Naive B cell (primary cell): ENCODE results near the gene IFNA1. TPM values are rescaled to one million over a fixed set of nuclear protein-coding genes. Genes with fewer than 3 reads are reported as not detected.
A peak's percentile ranks its signal among the peaks of the same experiment; 100 is the strongest.

Experiments
- ATAC-seq, 2 donors: fragments of 150-1000 bp; cut with Tn5 transposase; 2 replicates each; pipeline ENCODE4 v1.10.0; 2021; ENCODE audit warnings: low read depth in 2 of 2, mild to moderate bottlenecking in 2 of 2, moderate library complexity in 2 of 2
- DNase-seq: peaks from one replicate; pipeline ENCODE4 v3.0.0; 2022
- H3K27ac Mint-ChIP-seq, 6 donors: one replicate each; pipeline ENCODE4 v1.8.0; 2020 to 2022; ENCODE audit warnings: mild to moderate bottlenecking in 6 of 6, mixed read lengths in 6 of 6, moderate library complexity in 5 of 6, inconsistent platforms in 2 of 6
- H3K27me3 Mint-ChIP-seq, 3 donors: one replicate each; pipeline ENCODE4 v1.8.0; 2021 to 2022; ENCODE audit warnings: mixed read lengths in 3 of 3, mild to moderate bottlenecking in 1 of 3
- H3K36me3 Mint-ChIP-seq, 2 donors: one replicate each; pipeline ENCODE4 v1.8.0; 2020 to 2022; ENCODE audit warnings: mixed read lengths in 2 of 2, inconsistent platforms in 1 of 2, mild to moderate bottlenecking in 1 of 2
- H3K4me1 Mint-ChIP-seq, 3 donors: one replicate each; pipeline ENCODE4 v1.8.0; 2020 to 2022; ENCODE audit warnings: mixed read lengths in 3 of 3, inconsistent platforms in 1 of 3, mild to moderate bottlenecking in 1 of 3, moderate library complexity in 1 of 3
- H3K4me3 Mint-ChIP-seq, 8 donors: one replicate each; pipeline ENCODE4 v1.8.0; 2020 to 2022; ENCODE audit warnings: mild to moderate bottlenecking in 8 of 8, mixed read lengths in 8 of 8, moderate library complexity in 8 of 8, inconsistent platforms in 2 of 8
- H3K9me3 Mint-ChIP-seq, 7 donors: one replicate each; pipeline ENCODE4 v1.8.0; 2020 to 2022; ENCODE audit warnings: mixed read lengths in 7 of 7, mild to moderate bottlenecking in 5 of 7, inconsistent platforms in 2 of 7, moderate library complexity in 1 of 7
- polyA plus RNA-seq, 6 donors: library from polyadenylated mRNA; unstranded; fragments of 300-500 nt; fragmentation: Illumina TruSeq; gene quantifications; one replicate each; pipeline ENCODE4 v1.2.3, GENCODE V29; 2021; ENCODE audit warnings: low read depth in 6 of 6

The IFNA1 gene
- polyA plus RNA-seq, 6 donors from 2014 or later, result not detected

GRCh38 chr9:21461377-21461776, 21.1 kb downstream of the IFNA1 start:
- no peak overlapping the region for H3K27ac Mint-ChIP-seq
- peaks cover 3 to 25% (median 22%) of the 10 kb centered on the region in 7 donors for H3K9me3 Mint-ChIP-seq
- H3K4me1 Mint-ChIP-seq, result no peaks in the 10 kb centered on the region
- no peak overlapping the region for H3K4me3 Mint-ChIP-seq
- H3K36me3 Mint-ChIP-seq, result peaks cover 11 to 15% of the 10 kb centered on the region in 2 donors
- DNase-seq, result no peak
- no peak for ATAC-seq
- peaks cover 34 to 73% (median 52%) of the 10 kb centered on the region in 3 donors for H3K27me3 Mint-ChIP-seq

DNA sequence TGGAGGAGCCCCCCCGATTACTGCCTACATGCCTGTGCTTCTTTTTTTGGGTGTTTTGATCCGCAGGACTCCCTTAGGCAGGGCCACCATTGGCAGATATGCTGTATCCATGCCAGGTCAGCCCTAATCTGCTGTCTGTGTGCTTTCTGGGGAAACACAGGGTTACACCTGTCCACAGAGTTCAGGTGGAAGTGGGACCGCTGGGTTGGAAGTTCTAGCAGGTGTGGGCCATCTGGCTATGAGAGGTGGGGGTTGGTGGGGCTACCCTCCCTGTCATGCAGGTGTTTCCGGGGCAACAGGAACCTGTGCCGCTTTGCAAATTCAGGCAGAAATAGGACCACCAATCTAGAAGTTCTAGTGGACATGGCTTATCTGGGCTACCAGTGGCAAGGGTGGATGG, 24.9 kb downstream of the IFNA1 start:
- DNase-seq, result no peak
- peaks cover 3 to 22% (median 20%) of the 10 kb centered on the region in 7 donors for H3K9me3 Mint-ChIP-seq
- no peaks in the 10 kb centered on the region for H3K4me1 Mint-ChIP-seq
- no peak overlapping the region for H3K4me3 Mint-ChIP-seq
- H3K36me3 Mint-ChIP-seq, result peaks cover 11 to 15% of the 10 kb centered on the region in 2 donors
- H3K27ac Mint-ChIP-seq, result peak overlapping the region in 1 of 6 donors; percentile 23
- ATAC-seq, result no peak
- H3K27me3 Mint-ChIP-seq, result peaks cover 31 to 52% (median 37%) of the 10 kb centered on the region in 3 donors

- ATAC-seq (peak in 1 of 2 donors; percentile 36), DNase-seq (no peak)
- Mint-ChIP-seq H3K4me3 (no peak overlapping the region), H3K9me3 (peaks cover 3 to 22% (median 20%) of the 10 kb centered on the region in 7 donors), H3K36me3 (peaks cover 11 to 15% of the 10 kb centered on the region in 2 donors), H3K27ac (no peak overlapping the region), H3K4me1 (no peaks in the 10 kb centered on the region), H3K27me3 (peaks cover 26 to 46% (median 30%) of the 10 kb centered on the region in 3 donors)
Observed at GRCh38 chr9:21465859-21466518, 25.8 kb downstream of the IFNA1 start.

DNA sequence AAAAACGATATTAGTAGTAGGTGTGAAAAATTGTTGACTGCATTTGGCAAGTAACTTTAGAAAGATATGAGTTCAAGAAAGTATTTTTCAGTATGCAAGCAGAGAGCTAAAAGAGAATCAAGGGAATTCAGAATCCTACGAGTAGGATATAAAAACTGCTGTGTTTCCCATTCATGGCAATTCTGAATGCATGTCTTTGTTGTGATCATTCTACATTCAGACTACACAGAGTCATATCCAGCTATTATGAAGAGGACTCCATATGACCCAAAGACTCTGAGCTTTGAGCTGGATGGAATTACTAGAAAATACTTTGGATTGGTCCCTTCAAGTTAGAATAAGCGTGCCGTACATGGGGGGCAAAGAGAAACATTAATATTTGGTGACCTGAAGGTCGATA, 29.9 kb downstream of the IFNA1 start:
- H3K9me3 Mint-ChIP-seq, result peaks cover 0 to under 1% (median 0%) of the 10 kb centered on the region in 7 donors
- DNase-seq (no peak), ATAC-seq (no peak)
- H3K27ac Mint-ChIP-seq, result no peak overlapping the region
- peaks cover 0 to 2% of the 10 kb centered on the region in 2 donors for H3K36me3 Mint-ChIP-seq
- no peak overlapping the region for H3K4me3 Mint-ChIP-seq
- peaks cover 19 to 31% (median 28%) of the 10 kb centered on the region in 3 donors for H3K27me3 Mint-ChIP-seq
- H3K4me1 Mint-ChIP-seq, result no peaks in the 10 kb centered on the region

GRCh38 chr9:21473236-21473635, 33.0 kb downstream of the IFNA1 start:
- H3K36me3 Mint-ChIP-seq, result no peaks in the 10 kb centered on the region
- H3K27ac Mint-ChIP-seq, result no peak overlapping the region
- no peak for DNase-seq
- no peak for ATAC-seq
- peaks cover 21 to 34% (median 22%) of the 10 kb centered on the region in 3 donors for H3K27me3 Mint-ChIP-seq
- no peak overlapping the region for H3K4me3 Mint-ChIP-seq
- H3K9me3 Mint-ChIP-seq, result no peaks in the 10 kb centered on the region
- H3K4me1 Mint-ChIP-seq, result no peaks in the 10 kb centered on the region

DNA sequence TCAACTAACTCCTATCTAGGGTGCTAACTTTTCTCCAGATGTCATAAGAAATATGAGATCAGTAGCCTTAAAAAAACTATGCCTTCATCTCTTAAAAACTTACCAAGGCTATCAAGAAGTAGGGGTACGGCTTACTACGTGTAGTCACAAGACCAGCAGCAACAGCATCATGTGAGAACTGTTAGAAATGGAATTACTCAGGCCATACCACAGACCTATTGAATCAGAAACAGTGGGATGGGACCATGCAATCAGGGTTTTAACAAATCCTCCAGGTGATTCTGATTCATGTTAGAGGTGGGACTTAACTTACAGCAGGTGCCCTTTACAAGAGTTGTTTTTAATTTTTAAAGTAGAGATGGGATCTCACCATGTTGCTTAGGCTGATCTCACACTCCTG, 37.2 kb downstream of the IFNA1 start:
- Mint-ChIP-seq H3K4me1 (peaks cover 0 to 6% (median 5%) of the 10 kb centered on the region in 3 donors), H3K27me3 (peaks cover 14 to 28% (median 22%) of the 10 kb centered on the region in 3 donors), H3K36me3 (no peaks in the 10 kb centered on the region), H3K4me3 (no peak overlapping the region), H3K27ac (no peak overlapping the region), H3K9me3 (no peaks in the 10 kb centered on the region)
- DNase-seq (no peak), ATAC-seq (no peak)

GRCh38 chr9:21479152-21479702, 39.0 kb downstream of the IFNA1 start:
- Mint-ChIP-seq H3K4me1 (peaks cover 0 to 6% (median 5%) of the 10 kb centered on the region in 3 donors), H3K27ac (no peak overlapping the region), H3K4me3 (no peak overlapping the region), H3K9me3 (peaks cover 0 to 4% (median 1%) of the 10 kb centered on the region in 7 donors), H3K36me3 (no peaks in the 10 kb centered on the region), H3K27me3 (peaks cover 11 to 21% (median 16%) of the 10 kb centered on the region in 3 donors)
- ATAC-seq (no peak), DNase-seq (no peak)

DNA sequence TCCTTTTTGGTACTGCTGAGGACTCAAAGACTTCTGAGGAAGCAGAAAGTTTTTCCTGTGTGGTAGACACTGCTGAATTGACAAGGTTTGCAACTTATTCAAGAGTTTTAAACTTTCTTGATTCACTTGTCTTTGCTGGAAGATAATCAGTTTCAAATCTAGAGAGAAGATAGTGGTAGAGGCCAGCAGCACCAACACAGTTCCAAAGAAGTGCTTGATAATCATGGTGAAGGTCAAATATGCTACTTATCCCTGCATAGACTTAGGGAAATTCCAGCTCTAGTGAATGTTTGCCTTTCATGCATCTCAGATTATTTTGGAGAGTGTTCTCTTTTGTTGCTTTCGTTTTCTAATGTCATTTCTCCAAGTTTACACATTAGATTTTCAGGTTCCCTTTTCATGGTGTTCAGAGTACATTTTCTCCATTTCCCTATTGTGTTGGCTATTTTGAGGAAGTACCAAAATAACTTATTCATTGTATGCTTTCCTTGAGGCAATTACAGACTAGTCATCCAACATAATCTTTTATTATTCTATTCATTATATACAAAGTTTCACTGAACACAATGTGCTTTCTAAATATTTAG, 41.3 kb downstream of the IFNA1 start:
- Mint-ChIP-seq H3K4me1 (peaks cover 0 to 6% (median 5%) of the 10 kb centered on the region in 3 donors), H3K27ac (peak overlapping the region in 1 of 6 donors; percentile 38), H3K27me3 (peaks cover 1 to 8% (median 8%) of the 10 kb centered on the region in 3 donors), H3K4me3 (peak overlapping the region in 1 of 8 donors; percentile 54), H3K9me3 (peaks cover 7 to 22% (median 14%) of the 10 kb centered on the region in 7 donors), H3K36me3 (peaks cover 0 to 16% of the 10 kb centered on the region in 2 donors)
- no peak for DNase-seq
- ATAC-seq, result peak; percentile 46 to 65

DNA sequence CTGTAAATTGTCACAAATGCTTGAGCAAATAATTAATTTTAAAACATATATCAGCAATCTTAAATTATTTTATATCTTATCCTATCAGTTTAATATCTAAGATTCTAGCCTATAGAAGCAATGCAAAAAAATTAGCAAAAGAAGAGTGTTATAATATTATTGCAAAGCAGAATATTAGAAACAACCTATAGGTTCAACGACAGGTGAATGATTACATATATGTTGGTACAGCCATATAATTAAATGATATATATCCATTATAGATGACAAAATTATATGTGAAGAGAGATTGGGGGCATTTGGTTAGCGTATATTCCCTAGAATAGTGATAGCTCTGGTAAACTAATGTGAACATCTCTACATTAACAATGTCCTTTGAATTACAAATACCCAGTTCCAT, 42.0 kb downstream of the IFNA1 start, which contains the start of gene IFNE:
Gene IFNE (minus strand): TSS at position 101 of the 400 bp plus-strand sequence. CDS start 619 bp downstream, outside the sequence.
- Mint-ChIP-seq H3K9me3 (peaks cover 7 to 22% (median 14%) of the 10 kb centered on the region in 7 donors), H3K27me3 (peaks cover 0 to 8% (median 5%) of the 10 kb centered on the region in 3 donors)

More for the DNA sequence above, 42.0 kb downstream of the IFNA1 start, which contains the start of gene IFNE:
- Mint-ChIP-seq H3K36me3 (peaks cover 0 to 16% of the 10 kb centered on the region in 2 donors), H3K27ac (peak within 1 kb of the TSS in 1 of 6 donors; percentile 38), H3K4me3 (peak within 1 kb of the TSS in 1 of 8 donors; percentile 54), H3K4me1 (peaks cover 0 to 6% (median 5%) of the 10 kb centered on the region in 3 donors)
- ATAC-seq (no peak), DNase-seq (no peak)

Other genes starting within 250 kb of the IFNA1 start
- gene IFNA7, start 238.2 kb upstream of the IFNA1 start, polyA plus RNA-seq, result not detected
- not detected for gene IFNA10, start 233.3 kb upstream of the IFNA1 start, polyA plus RNA-seq
- gene IFNA16, start 223.1 kb upstream of the IFNA1 start, polyA plus RNA-seq, result not detected
- not detected for gene IFNA17, start 212.2 kb upstream of the IFNA1 start, polyA plus RNA-seq
- not detected for gene IFNA14, start 200.4 kb upstream of the IFNA1 start, polyA plus RNA-seq
- gene IFNA5, start 135.1 kb upstream of the IFNA1 start, polyA plus RNA-seq, result not detected
- 10 to 100 TPM in 1 of 6 donors, 1 to 10 TPM in 5; 5.0 to 10.4 (median 6.2) TPM for gene KLHL9, start 105.0 kb upstream of the IFNA1 start, polyA plus RNA-seq
- gene IFNA6, start 89.6 kb upstream of the IFNA1 start, polyA plus RNA-seq, result not detected
- gene IFNA13, start 72.4 kb upstream of the IFNA1 start, polyA plus RNA-seq, result not detected
- gene IFNA2, start 55.0 kb upstream of the IFNA1 start, polyA plus RNA-seq, result not detected
- gene IFNA8, start 31.3 kb upstream of the IFNA1 start, polyA plus RNA-seq, result not detected
- gene IFNE, start 41.9 kb downstream of the IFNA1 start, polyA plus RNA-seq, result not detected